ENCODE data around the gene ZFPM1.

ZFPM1 gene

DNA sequence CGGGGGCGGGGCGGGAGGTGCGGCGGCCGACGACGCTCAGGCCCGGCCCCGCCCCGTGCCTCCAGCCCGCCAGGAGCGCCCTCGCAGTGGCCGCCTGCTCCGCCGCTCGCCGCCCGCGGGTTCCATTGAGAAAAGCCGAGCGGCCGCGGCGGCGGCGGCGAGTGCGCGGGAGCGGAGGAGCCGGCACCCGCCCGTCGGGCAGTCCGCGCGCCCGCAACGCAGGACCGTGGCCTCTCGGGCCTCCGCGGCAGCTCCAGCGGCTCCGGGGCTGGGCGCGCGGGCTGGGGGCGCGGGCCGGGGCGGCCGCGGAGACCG is at the start of gene ZFPM1:
TSS of gene ZFPM1 (plus strand) at position 64 of the 315 bp plus-strand sequence. CDS start 359 bp downstream, outside the sequence.
- H3K4me3 ChIP-seq (ENCODE audit: low read length) = peak within 1 kb of the TSS; percentile 68
- TF ChIP-seq CTCF (conservative IDR thresholded peaks at IDR 0.05; ENCODE audit: low read length) = no peak
- DNase-seq (ENCODE audit: low read depth) = no peak

GRCh38 chr16:88403794-88404581 is 49.1 kb upstream of the ZFPM1 start:
- no peak for TF ChIP-seq CTCF (conservative IDR thresholded peaks at IDR 0.05; ENCODE audit: low read length)
- H3K4me3 ChIP-seq (ENCODE audit: low read length) = no peak overlapping the region
- no peak for DNase-seq (ENCODE audit: low read depth)

DNA sequence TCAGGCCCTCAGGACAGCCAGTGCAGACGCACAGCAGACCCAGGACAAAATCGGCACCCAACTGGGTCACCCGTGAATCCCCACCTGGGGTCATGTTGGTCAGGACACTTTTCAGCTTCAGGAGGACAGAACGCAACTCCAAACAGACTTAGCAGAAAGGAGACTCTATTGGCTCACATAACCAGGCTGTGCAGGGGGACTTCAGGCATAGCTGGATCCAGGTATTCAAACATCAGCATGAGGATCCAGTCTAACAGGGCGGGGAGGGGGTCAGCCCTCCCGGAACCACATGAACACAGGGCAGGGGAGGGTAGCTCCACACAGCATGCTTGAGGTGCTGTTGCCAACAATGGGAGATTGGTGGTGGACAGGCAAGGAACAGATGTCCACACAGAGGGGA is 48.3 kb upstream of the ZFPM1 start:
- DNase-seq (ENCODE audit: low read depth) = no peak
- no peak for TF ChIP-seq CTCF (conservative IDR thresholded peaks at IDR 0.05; ENCODE audit: low read length)
- no peak overlapping the region for H3K4me3 ChIP-seq (ENCODE audit: low read length)

GRCh38 chr16:88405216-88406060 is 47.6 kb upstream of the ZFPM1 start:
- peak overlapping the region; percentile 5 for H3K4me3 ChIP-seq (ENCODE audit: low read length)
- DNase-seq (ENCODE audit: low read depth) = peak; percentile 72
- no peak for TF ChIP-seq CTCF (conservative IDR thresholded peaks at IDR 0.05; ENCODE audit: low read length)

GRCh38 chr16:88406096-88407041 is 46.7 kb upstream of the ZFPM1 start:
- no peak for DNase-seq (ENCODE audit: low read depth)
- peak; percentile 24 for TF ChIP-seq CTCF (conservative IDR thresholded peaks at IDR 0.05; ENCODE audit: low read length)
- H3K4me3 ChIP-seq (ENCODE audit: low read length) = peak overlapping the region; percentile 5; the same call in 1 of the 2 replicates

GRCh38 chr16:88407042-88407420 is 46.0 kb upstream of the ZFPM1 start:
- no peak overlapping the region for H3K4me3 ChIP-seq (ENCODE audit: low read length)
- no peak for TF ChIP-seq CTCF (conservative IDR thresholded peaks at IDR 0.05; ENCODE audit: low read length)
- DNase-seq (ENCODE audit: low read depth) = no peak
